Glutamatergic neuron (in vitro differentiated cells): ENCODE data around the gene SYTL1. TPM values are rescaled to one million over a fixed set of nuclear protein-coding genes. Genes with fewer than 3 reads are reported as not detected.

ENCODE experiments used
- DNase-seq: peaks from one replicate; pipeline ENCODE4 v3.0.0; 2022
- H3K27ac Mint-ChIP-seq: one replicate; pipeline ENCODE4 v1.8.0; 2020; ENCODE audit warnings: mild to moderate bottlenecking, mixed read lengths, inconsistent platforms; ENCODE audit not compliant: unreplicated experiment
- H3K27me3 Mint-ChIP-seq: one replicate; pipeline ENCODE4 v1.8.0; 2020; ENCODE audit warnings: mild to moderate bottlenecking, moderate library complexity, mixed read lengths, inconsistent platforms; ENCODE audit not compliant: unreplicated experiment
- H3K36me3 Mint-ChIP-seq: one replicate; pipeline ENCODE4 v1.8.0; 2020; ENCODE audit warnings: mild to moderate bottlenecking, mixed read lengths, inconsistent platforms; ENCODE audit not compliant: unreplicated experiment
- H3K4me1 Mint-ChIP-seq: one replicate; pipeline ENCODE4 v1.8.0; 2020; ENCODE audit warnings: mild to moderate bottlenecking, low read depth, mixed read lengths, inconsistent platforms; ENCODE audit not compliant: unreplicated experiment
- H3K4me3 Mint-ChIP-seq: one replicate; pipeline ENCODE4 v1.8.0; 2020; ENCODE audit warnings: mild to moderate bottlenecking, mixed read lengths, inconsistent platforms; ENCODE audit not compliant: unreplicated experiment
- H3K9me3 Mint-ChIP-seq: one replicate; pipeline ENCODE4 v1.8.0; 2020; ENCODE audit warnings: mild to moderate bottlenecking, moderate library complexity, mixed read lengths, inconsistent platforms; ENCODE audit not compliant: unreplicated experiment
- CTCF ChIP-seq: fragments of 200-600 bp; sonication (generic); IDR thresholded peaks from one replicate; pipeline ENCODE4 v1.5.0; 2021; ENCODE audit not compliant: partially characterized antibody, unreplicated experiment
- total RNA-seq: library from RNA; stranded (reverse); fragmentation: NEBNext Ultra II Directional; extraction: Animal tissue kit (Norgen Biotek cat#: 25700); gene quantifications from one replicate; pipeline ENCODE4 v1.2.1, GENCODE V29; 2021; ENCODE audit not compliant: unreplicated experiment

Gene SYTL1
- total RNA-seq, 1 donor from 2014 or later: 3.2 TPM

- DNase-seq: no peak
- TF ChIP-seq CTCF: no peak
- Mint-ChIP-seq H3K4me1 (peaks cover 15% of the 10 kb centered on the region), H3K27me3 (peaks cover 8% of the 10 kb centered on the region), H3K9me3 (peaks cover 2% of the 10 kb centered on the region), H3K27ac (no peak overlapping the region), H3K4me3 (no peak overlapping the region), H3K36me3 (no peaks in the 10 kb centered on the region)
Measured at GRCh38 chr1:27399251-27400025, 57.6 kb downstream of the SYTL1 start.

- no peak overlapping the region for H3K27ac Mint-ChIP-seq
- H3K4me3 Mint-ChIP-seq: no peak overlapping the region
- peaks cover 2% of the 10 kb centered on the region for H3K9me3 Mint-ChIP-seq
- no peak for DNase-seq
- no peaks in the 10 kb centered on the region for H3K36me3 Mint-ChIP-seq
- no peak for TF ChIP-seq CTCF
- H3K4me1 Mint-ChIP-seq: peaks cover 17% of the 10 kb centered on the region
- peaks cover 7% of the 10 kb centered on the region for H3K27me3 Mint-ChIP-seq
Measured at GRCh38 chr1:27400082-27400962, 58.5 kb downstream of the SYTL1 start.

GRCh38 chr1:27400963-27401341 is 59.1 kb downstream of the SYTL1 start:
- peaks cover 2% of the 10 kb centered on the region for H3K9me3 Mint-ChIP-seq
- TF ChIP-seq CTCF: no peak
- peaks cover 7% of the 10 kb centered on the region for H3K27me3 Mint-ChIP-seq
- no peaks in the 10 kb centered on the region for H3K36me3 Mint-ChIP-seq
- H3K4me1 Mint-ChIP-seq: peaks cover 17% of the 10 kb centered on the region
- H3K4me3 Mint-ChIP-seq: no peak overlapping the region
- H3K27ac Mint-ChIP-seq: no peak overlapping the region
- no peak for DNase-seq

GRCh38 chr1:27402349-27402754 is 60.5 kb downstream of the SYTL1 start:
- Mint-ChIP-seq H3K27ac (no peak overlapping the region), H3K4me1 (peaks cover 22% of the 10 kb centered on the region), H3K27me3 (peaks cover 5% of the 10 kb centered on the region)

More at GRCh38 chr1:27402349-27402754, 60.5 kb downstream of the SYTL1 start:
- peaks cover 2% of the 10 kb centered on the region for H3K9me3 Mint-ChIP-seq
- no peaks in the 10 kb centered on the region for H3K36me3 Mint-ChIP-seq
- no peak for TF ChIP-seq CTCF
- DNase-seq: no peak
- H3K4me3 Mint-ChIP-seq: no peak overlapping the region
